ENCODE measurements around the gene OR2L5. TPM values are rescaled to one million over a fixed set of nuclear protein-coding genes. Genes with fewer than 3 reads are reported as not detected.

Gene OR2L5
- total and polyA plus RNA-seq, 2 of the 4 experiments (the other 2 are of a cell fraction), result not detected

DNA sequence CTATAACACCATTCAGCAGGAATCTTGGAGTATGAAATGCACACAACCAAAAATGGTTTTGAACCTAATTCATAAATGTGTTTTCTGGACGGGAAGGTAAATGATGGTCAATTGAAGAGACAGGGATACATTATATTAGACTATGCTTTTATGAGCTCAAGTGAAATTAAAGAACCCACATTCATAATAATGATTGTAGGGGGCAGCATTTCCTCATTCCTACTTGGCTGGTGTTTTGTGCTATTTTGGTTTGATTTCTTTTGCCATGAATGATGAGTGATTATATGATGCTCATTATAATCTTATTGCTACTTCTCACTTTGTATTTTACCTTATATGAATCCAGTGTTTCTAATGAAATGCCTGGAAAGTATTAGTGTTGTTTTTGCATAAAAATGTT is 33.5 kb downstream of the OR2L5 start:
- Histone ChIP-seq H3K79me1 (ENCODE audit: low read depth in 1 of 2, low read length in 2 of 2) (no peaks in the 10 kb centered on the region), H3K23ac (ENCODE audit: low read depth, low read length) (no peak overlapping the region), H3K27me3 (ENCODE audit: control insufficient read depth, insufficient read depth, low read length) (no peaks in the 10 kb centered on the region), H2AFZ (replicated peaks; ENCODE audit: low read length, poor library complexity) (no peak overlapping the region), H4K20me1 (ENCODE audit: insufficient read depth, low read length) (no peaks in the 10 kb centered on the region), H3K9me1 (ENCODE audit: insufficient read depth, low read length) (no peaks in the 10 kb centered on the region), H3K56ac (ENCODE audit: extremely low read depth, insufficient read depth, low read length) (no peak overlapping the region), H2AK9ac (replicated peaks; ENCODE audit: low read depth, low read length, poor library complexity) (no peak overlapping the region), H2BK20ac (ENCODE audit: low read depth, low read length) (no peak overlapping the region), H3K36me3 (ENCODE audit: control insufficient read depth, insufficient read depth, low read length) (no peaks in the 10 kb centered on the region), H3K4ac (ENCODE audit: low read depth, low read length) (no peak overlapping the region), H2BK15ac (ENCODE audit: low read depth, low read length) (no peak overlapping the region), H3K4me1 (ENCODE audit: control insufficient read depth, insufficient read depth, low read length) (no peaks in the 10 kb centered on the region), H2AK5ac (ENCODE audit: low read depth, low read length) (no peak overlapping the region), H3K4me2 (ENCODE audit: low read depth, low read length) (no peak overlapping the region), H3K14ac (replicated peaks; ENCODE audit: low read depth, low read length) (no peak overlapping the region), H4K8ac (ENCODE audit: low read depth in 2 of 2, low read length in 2 of 2) (no peak overlapping the region), H3K9ac (ENCODE audit: low read depth, low read length) (no peak overlapping the region), H2BK120ac (ENCODE audit: low read depth, low read length) (no peak overlapping the region), H3K4me3 (ENCODE audit: insufficient read depth, low read depth, low read length) (no peak overlapping the region), H2BK5ac (ENCODE audit: low read depth, low read length, poor library complexity, severe bottlenecking) (no peak overlapping the region), H3K18ac (ENCODE audit: low read depth, low read length) (no peak overlapping the region), H4K5ac (ENCODE audit: low read depth, low read length) (no peak overlapping the region), H3K9me3 (ENCODE audit: control insufficient read depth, insufficient read depth, low read length) (peaks cover 7% of the 10 kb centered on the region), H4K91ac (ENCODE audit: insufficient read depth, low read depth, low read length) (no peak overlapping the region), H3K27ac (ENCODE audit: insufficient read depth, low read length) (no peak overlapping the region)
- ATAC-seq (ENCODE audit: low read depth) (no peak), DNase-seq (no peak)
- intact Hi-C loops (cut with micrococcal nuclease), result no loop called here
- WGBS, 2 experiments (ENCODE audit: extremely low coverage in 2 of 2, insufficient read length in 1 of 2), result no CpG with 5 or more reads among the region's 1 CpG
- ChIA-PET CTCF (no interaction called here), POLR2A (ENCODE audit: unreplicated experiment) (no interaction called here)
- BruUV-seq (replicated peaks), result no TSS peak
- in situ Hi-C loops (cut with MboI; ENCODE audit: low sequenced_read_pairs), result no loop called here
- TF ChIP-seq SMC3 (IDR thresholded peaks at IDR 0.05; ENCODE audit: low read depth, low read length) (no peak), NFE2L2 (IDR thresholded peaks at IDR 0.05; ENCODE audit: low read depth, low read length) (no peak), MAFK (IDR thresholded peaks at IDR 0.05; ENCODE audit: low read depth, low read length) (no peak), RFX5 (IDR thresholded peaks at IDR 0.05; ENCODE audit: low read depth, low read length) (no peak), POLR2A (IDR thresholded peaks at IDR 0.05; ENCODE audit: low read depth, low read length) (no peak), RCOR1 (IDR thresholded peaks at IDR 0.05; ENCODE audit: insufficient replicate concordance, low read length) (no peak), MXI1 (IDR thresholded peaks at IDR 0.05; ENCODE audit: borderline replicate concordance, low read depth, low read length) (no peak), MAZ (IDR thresholded peaks at IDR 0.05; ENCODE audit: borderline replicate concordance, low read depth, low read length) (no peak), FOS (IDR thresholded peaks at IDR 0.05; ENCODE audit: low read depth, low read length) (no peak), CHD1 (IDR thresholded peaks at IDR 0.05; ENCODE audit: low read depth, low read length) (no peak), CEBPB (IDR thresholded peaks at IDR 0.05; ENCODE audit: low read depth, low read length) (no peak), RAD21 (IDR thresholded peaks at IDR 0.05; ENCODE audit: low read length) (no peak)
- TF ChIP-seq, protein P1, sequence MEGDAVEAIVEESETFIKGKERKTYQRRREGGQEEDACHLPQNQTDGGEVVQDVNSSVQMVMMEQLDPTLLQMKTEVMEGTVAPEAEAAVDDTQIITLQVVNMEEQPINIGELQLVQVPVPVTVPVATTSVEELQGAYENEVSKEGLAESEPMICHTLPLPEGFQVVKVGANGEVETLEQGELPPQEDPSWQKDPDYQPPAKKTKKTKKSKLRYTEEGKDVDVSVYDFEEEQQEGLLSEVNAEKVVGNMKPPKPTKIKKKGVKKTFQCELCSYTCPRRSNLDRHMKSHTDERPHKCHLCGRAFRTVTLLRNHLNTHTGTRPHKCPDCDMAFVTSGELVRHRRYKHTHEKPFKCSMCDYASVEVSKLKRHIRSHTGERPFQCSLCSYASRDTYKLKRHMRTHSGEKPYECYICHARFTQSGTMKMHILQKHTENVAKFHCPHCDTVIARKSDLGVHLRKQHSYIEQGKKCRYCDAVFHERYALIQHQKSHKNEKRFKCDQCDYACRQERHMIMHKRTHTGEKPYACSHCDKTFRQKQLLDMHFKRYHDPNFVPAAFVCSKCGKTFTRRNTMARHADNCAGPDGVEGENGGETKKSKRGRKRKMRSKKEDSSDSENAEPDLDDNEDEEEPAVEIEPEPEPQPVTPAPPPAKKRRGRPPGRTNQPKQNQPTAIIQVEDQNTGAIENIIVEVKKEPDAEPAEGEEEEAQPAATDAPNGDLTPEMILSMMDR (conservative IDR thresholded peaks at IDR 0.05; ENCODE audit: low read depth, low read length), result no peak
- TF ChIP-seq, protein P2, sequence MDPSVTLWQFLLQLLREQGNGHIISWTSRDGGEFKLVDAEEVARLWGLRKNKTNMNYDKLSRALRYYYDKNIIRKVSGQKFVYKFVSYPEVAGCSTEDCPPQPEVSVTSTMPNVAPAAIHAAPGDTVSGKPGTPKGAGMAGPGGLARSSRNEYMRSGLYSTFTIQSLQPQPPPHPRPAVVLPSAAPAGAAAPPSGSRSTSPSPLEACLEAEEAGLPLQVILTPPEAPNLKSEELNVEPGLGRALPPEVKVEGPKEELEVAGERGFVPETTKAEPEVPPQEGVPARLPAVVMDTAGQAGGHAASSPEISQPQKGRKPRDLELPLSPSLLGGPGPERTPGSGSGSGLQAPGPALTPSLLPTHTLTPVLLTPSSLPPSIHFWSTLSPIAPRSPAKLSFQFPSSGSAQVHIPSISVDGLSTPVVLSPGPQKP (IDR thresholded peaks at IDR 0.05; ENCODE audit: borderline replicate concordance, low read depth, low read length), result no peak
- TF ChIP-seq, protein P3, sequence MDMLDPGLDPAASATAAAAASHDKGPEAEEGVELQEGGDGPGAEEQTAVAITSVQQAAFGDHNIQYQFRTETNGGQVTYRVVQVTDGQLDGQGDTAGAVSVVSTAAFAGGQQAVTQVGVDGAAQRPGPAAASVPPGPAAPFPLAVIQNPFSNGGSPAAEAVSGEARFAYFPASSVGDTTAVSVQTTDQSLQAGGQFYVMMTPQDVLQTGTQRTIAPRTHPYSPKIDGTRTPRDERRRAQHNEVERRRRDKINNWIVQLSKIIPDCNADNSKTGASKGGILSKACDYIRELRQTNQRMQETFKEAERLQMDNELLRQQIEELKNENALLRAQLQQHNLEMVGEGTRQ (IDR thresholded peaks at IDR 0.05; ENCODE audit: low read depth, low read length), result no peak
- dilution Hi-C loops (cut with HindIII; ENCODE audit: low sequenced_read_pairs, unreplicated experiment), result no loop called here
